SK-N-SH (cell line): ENCODE measurements around the gene GLYATL1. TPM values are rescaled to one million over a fixed set of nuclear protein-coding genes. Genes with fewer than 3 reads are reported as not detected.

Source experiments
- CTCF ChIA-PET: fragments of 300-600, 350-600 bp; formaldehyde crosslinking; extraction: SDS; loops from one replicate; lab custom pipeline; 2021; lab: Yijun Ruan, JAX
- POLR2A ChIA-PET: fragments of 350-600 bp; sonication (Branson Sonifier 250); formaldehyde crosslinking; extraction: SDS; loops from one replicate; lab custom pipeline; 2020; ENCODE audit warnings: antibody characterized with exemption, inconsistent platforms; lab: Yijun Ruan, JAX
- DNase-seq: peaks from one replicate; pipeline ENCODE4 v3.0.0; 2012
- H2AFZ ChIP-seq: fragments of 200-600 bp; sonication (generic); 2 replicates; pipeline ENCODE4 v1.8.1; 2016; ENCODE audit warnings: antibody characterized with exemption, mild to moderate bottlenecking, low read depth
- H3F3A ChIP-seq: fragments of 200-600 bp; sonication (generic); replicated peaks from 2 replicates; pipeline ENCODE3; 2016; ENCODE audit warnings: antibody characterized with exemption, mild to moderate bottlenecking; ENCODE audit not compliant: insufficient read depth
- H3K27ac ChIP-seq, 2 experiments: fragments of 200-500 bp in 1 of 2; fragments of 200-600 bp in 1 of 2; sonication (Bioruptor generic) in 1 of 2; sonication (generic), shearing (Covaris generic) in 1 of 2; 2 replicates each; pipeline versions ENCODE4 v1.5.1 to v1.6.1; 2014 to 2016; ENCODE audit warnings: low read depth in 2 of 2, inconsistent platforms in 1 of 2, low read length in 1 of 2, mild to moderate bottlenecking in 1 of 2, mixed read lengths in 1 of 2
- H3K27me3 ChIP-seq: fragments of 200-600 bp; sonication (generic), shearing (Covaris generic); 2 replicates; pipeline ENCODE4 v1.6.1; 2016; ENCODE audit warnings: mixed run types; ENCODE audit not compliant: insufficient read depth
- H3K36me3 ChIP-seq, 2 experiments: fragments of 200-500 bp in 1 of 2; fragments of 200-600 bp in 1 of 2; sonication (Bioruptor generic) in 1 of 2; sonication (generic) in 1 of 2; replicated peaks in 1 of 2; 2 replicates each; pipeline versions ENCODE3 to v1.5.1; 2014 to 2016; ENCODE audit warnings: low read length in 1 of 2, mild to moderate bottlenecking in 1 of 2; ENCODE audit not compliant: insufficient read depth in 2 of 2, control insufficient read depth in 1 of 2
- H3K4me1 ChIP-seq, 2 experiments: fragments of 200-500 bp in 1 of 2; fragments of 200-600 bp in 1 of 2; sonication (Bioruptor generic) in 1 of 2; sonication (generic), shearing (Covaris generic) in 1 of 2; 2 replicates each; pipeline versions ENCODE4 v1.5.1 to v1.6.1; 2014 to 2016; ENCODE audit warnings: low read depth in 1 of 2, low read length in 1 of 2, mixed run types in 1 of 2; ENCODE audit not compliant: insufficient read depth in 2 of 2, control insufficient read depth in 1 of 2
- H3K4me2 ChIP-seq: fragments of 200-600 bp; sonication (generic), shearing (Covaris generic); 2 replicates; pipeline ENCODE4 v1.6.1; 2017; ENCODE audit warnings: mixed run types
- H3K4me3 ChIP-seq, 2 experiments: fragments of 200-500 bp in 1 of 2; fragments of 200-600 bp in 1 of 2; sonication (Bioruptor generic) in 1 of 2; sonication (generic), shearing (Covaris generic) in 1 of 2; 2 replicates each; pipeline versions ENCODE4 v1.5.1 to v1.8.1; 2014 to 2016; ENCODE audit warnings: low read depth in 2 of 2, inconsistent platforms in 1 of 2, low read length in 1 of 2, mild to moderate bottlenecking in 1 of 2, mixed read lengths in 1 of 2, moderate library complexity in 1 of 2
- H3K79me2 ChIP-seq: fragments of 200-600 bp; sonication (generic); 2 replicates; pipeline ENCODE4 v1.8.1; 2017; ENCODE audit warnings: mild to moderate bottlenecking; ENCODE audit not compliant: insufficient read depth
- H3K9ac ChIP-seq: fragments of 200-600 bp; sonication (generic); 2 replicates; pipeline ENCODE4 v1.6.1; 2017; ENCODE audit warnings: mixed run types
- H3K9me2 ChIP-seq: fragments of 200-600 bp; sonication (generic); 2 replicates; pipeline ENCODE4 v1.6.1; 2017; ENCODE audit warnings: mixed run types
- H3K9me3 ChIP-seq: fragments of 200-600 bp; sonication (generic); 2 replicates; pipeline ENCODE4 v1.6.1; 2017; ENCODE audit warnings: mixed run types, mild to moderate bottlenecking, moderate library complexity
- H4K20me1 ChIP-seq: fragments of 200-600 bp; sonication (generic); 2 replicates; pipeline ENCODE4 v1.6.1; 2017; ENCODE audit warnings: mild to moderate bottlenecking, mixed run types; ENCODE audit not compliant: insufficient read depth
- CTCF ChIP-seq: fragments of 200-600 bp; sonication (generic); IDR thresholded peaks from 2 replicates; pipeline ENCODE4 v1.6.1; 2017; ENCODE audit warnings: antibody characterized with exemption, mild to moderate bottlenecking, moderate library complexity
- ELF1 ChIP-seq: IDR thresholded peaks from 2 replicates; pipeline ENCODE4 v1.4.0; 2012
- EP300 ChIP-seq, 2 experiments: IDR thresholded peaks; 2 replicates each; pipeline versions ENCODE4 v1.4.0 to v1.6.1; 2012; ENCODE audit warnings: borderline replicate concordance in 1 of 2, low read depth in 1 of 2, low read length in 1 of 2
- EZH2phosphoT487 ChIP-seq: fragments of 200-600 bp; sonication (generic); IDR thresholded peaks from 2 replicates; pipeline ENCODE4 v1.6.1; 2017; ENCODE audit warnings: low read depth, mixed run types, mild to moderate bottlenecking, antibody characterized with exemption, moderate library complexity, borderline replicate concordance
- IRF3 ChIP-seq: fragments of 150-350 bp; IDR thresholded peaks from 2 replicates; pipeline ENCODE4 v1.6.1; 2016; ENCODE audit warnings: mild to moderate bottlenecking, low read depth, low read length
- JUND ChIP-seq: IDR thresholded peaks from 2 replicates; pipeline ENCODE4 v1.4.0; 2012
- MAX ChIP-seq: IDR thresholded peaks from 2 replicates; pipeline ENCODE4 v1.4.0; 2012; ENCODE audit warnings: low read depth
- POLR2AphosphoS5 ChIP-seq: IDR thresholded peaks from 2 replicates; pipeline ENCODE4 v1.6.1; 2012; ENCODE audit warnings: low read depth, low read length
- RAD21 ChIP-seq: IDR thresholded peaks from 2 replicates; pipeline ENCODE4 v1.6.1; 2012; ENCODE audit warnings: mild to moderate bottlenecking, low read length
- REST ChIP-seq: IDR thresholded peaks from 2 replicates; pipeline ENCODE4 v1.6.1; 2012; ENCODE audit warnings: mild to moderate bottlenecking, low read depth, low read length, moderate library complexity
- RFX5 ChIP-seq: IDR thresholded peaks from 2 replicates; pipeline ENCODE4 v1.6.1; 2012; ENCODE audit warnings: mild to moderate bottlenecking, improper control_type of control experiment, low read length
- TEAD4 ChIP-seq: IDR thresholded peaks from 2 replicates; pipeline ENCODE4 v1.4.0; 2012; ENCODE audit warnings: mild to moderate bottlenecking, borderline replicate concordance; ENCODE audit not compliant: insufficient read depth
- USF1 ChIP-seq: IDR thresholded peaks from 2 replicates; pipeline ENCODE4 v1.4.0; 2012; ENCODE audit warnings: low read depth, borderline replicate concordance
- WGBS: methylation state at CpG from one replicate; pipeline ENCODE4 v1.1.6; 2017; ENCODE audit warnings: low lambda C conversion rate; 5-methylcytosine and 5-hydroxymethylcytosine counted together
- polyA plus RNA-seq, 3 experiments: library from polyadenylated mRNA; depleted of rRNA; stranded (reverse); fragments of >200 nt; gene quantifications; 2 replicates each; pipeline ENCODE4 v1.2.3, GENCODE V29; 2012

Gene GLYATL1
- polyA plus RNA-seq, 1 of the 3 experiments (the other 2 are of a cell fraction) = 0.21 TPM

- TF ChIP-seq REST = no peak
- TF ChIP-seq RAD21 = no peak
- TF ChIP-seq RFX5 = no peak
- TF ChIP-seq MAX = no peak
- TF ChIP-seq JUND = no peak
- TF ChIP-seq TEAD4 = no peak
- TF ChIP-seq ELF1 = no peak
- no peak for TF ChIP-seq EP300 (IDR thresholded peaks at IDR 0.05; ENCODE audit: borderline replicate concordance in 1 of 2, low read depth in 1 of 2, low read length in 1 of 2)
- no peak for TF ChIP-seq IRF3
- TF ChIP-seq EZH2phosphoT487 = no peak
These were observed 18.6 kb downstream of the GLYATL1 start (continued) for GRCh38 chr11:58957922-58958321.

GRCh38 chr11:58958500-58958899 is 19.2 kb downstream of the GLYATL1 start:
- peak; percentile 24 for DNase-seq
- H3K4me3 ChIP-seq = no peak overlapping the region
- H3F3A ChIP-seq = no peaks in the 10 kb centered on the region
- no peak overlapping the region for H2AFZ ChIP-seq
- H3K9me3 ChIP-seq = no peaks in the 10 kb centered on the region
- TF ChIP-seq MAX (no peak), POLR2AphosphoS5 (no peak), REST (no peak), TEAD4 (no peak), USF1 (no peak), CTCF (peak; percentile 45)
- no peaks in the 10 kb centered on the region for H3K36me3 ChIP-seq
- peaks cover 11% of the 10 kb centered on the region; the same call in 1 of the 2 replicates for H3K27me3 ChIP-seq
- ChIA-PET CTCF (interaction anchor here (0.7 to 1.8 kb wide), 3 partner anchors 31 to 178 kb away, joined by 3 to 6 read pairs (median 3); no protein-coding TSS in a partner anchor), POLR2A (no interaction called here)
- no peak overlapping the region for H3K4me2 ChIP-seq
- 5% methylated on average over 2 of the region's 2 CpGs for WGBS
- H3K9ac ChIP-seq = no peak overlapping the region
- H3K9me2 ChIP-seq = no peaks in the 10 kb centered on the region
- no peaks in the 10 kb centered on the region for H4K20me1 ChIP-seq
- H3K27ac ChIP-seq = no peak overlapping the region
- no peaks in the 10 kb centered on the region for H3K4me1 ChIP-seq
- H3K79me2 ChIP-seq = no peaks in the 10 kb centered on the region
